Subcutaneous abdominal adipose tissue (tissue), 5 donors: Measurements from ENCODE around the gene DRC3.

Experiments
- H3K27ac ChIP-seq: one replicate; pipeline ENCODE4 v1.7.0; 2013; ENCODE audit warnings: low read depth, mild to moderate bottlenecking, inconsistent platforms, low read length, moderate library complexity
- H3K27me3 ChIP-seq, 5 donors: one replicate each; pipeline ENCODE4 v1.7.0; 2013; ENCODE audit warnings: low read length in 5 of 5, inconsistent platforms in 1 of 5; ENCODE audit not compliant: control insufficient read depth in 5 of 5, insufficient read depth in 4 of 5
- H3K36me3 ChIP-seq, 5 donors: one replicate each; pipeline ENCODE4 v1.7.0; 2013; ENCODE audit warnings: low read length in 5 of 5; ENCODE audit not compliant: control insufficient read depth in 5 of 5, insufficient read depth in 5 of 5
- H3K4me1 ChIP-seq, 5 donors: one replicate each; pipeline ENCODE4 v1.7.0; 2013; ENCODE audit warnings: low read length in 5 of 5, mild to moderate bottlenecking in 3 of 5, moderate library complexity in 1 of 5; ENCODE audit not compliant: control insufficient read depth in 5 of 5, insufficient read depth in 5 of 5
- H3K4me3 ChIP-seq, 5 donors: one replicate each; pipeline ENCODE4 v1.7.0; 2013; ENCODE audit warnings: low read length in 5 of 5, low read depth in 1 of 5
- H3K9ac ChIP-seq, 5 donors: one replicate each; pipeline ENCODE4 v1.7.0; 2013; ENCODE audit warnings: low read length in 5 of 5, mild to moderate bottlenecking in 4 of 5, moderate library complexity in 3 of 5
- H3K9me3 ChIP-seq, 5 donors: one replicate each; pipeline ENCODE4 v1.7.0; 2013; ENCODE audit warnings: low read length in 5 of 5; ENCODE audit not compliant: control insufficient read depth in 5 of 5
- donor health status: healthy.
- donor health status: healthy.
- donor health status: healthy.
- donor health status: healthy.
- donor health status: healthy.

DRC3 gene

GRCh38 chr17:18014006-18014405 lies 41.3 kb downstream of the DRC3 start:
- H3K27ac ChIP-seq, result no peak overlapping the region
- H3K9me3 ChIP-seq, result no peaks in the 10 kb centered on the region
- H3K9ac ChIP-seq, result no peak overlapping the region
- H3K27me3 ChIP-seq, result no peaks in the 10 kb centered on the region
- H3K4me3 ChIP-seq, result no peak overlapping the region
- H3K36me3 ChIP-seq, result peaks cover 3 to 39% (median 16%) of the 10 kb centered on the region in 5 donors
- peaks cover 0 to 24% (median 12%) of the 10 kb centered on the region in 5 donors for H3K4me1 ChIP-seq

- peaks cover 3 to 31% (median 17%) of the 10 kb centered on the region in 5 donors for H3K36me3 ChIP-seq
- no peaks in the 10 kb centered on the region for H3K9me3 ChIP-seq
- H3K27me3 ChIP-seq, result no peaks in the 10 kb centered on the region
- peaks cover 0 to 27% (median 12%) of the 10 kb centered on the region in 5 donors for H3K4me1 ChIP-seq
- no peak overlapping the region for H3K4me3 ChIP-seq
- H3K27ac ChIP-seq, result no peak overlapping the region
- H3K9ac ChIP-seq, result no peak overlapping the region
These were observed 42.9 kb downstream of the DRC3 start for GRCh38 chr17:18015593-18015992.

GRCh38 chr17:18016426-18016825 lies 43.8 kb downstream of the DRC3 start:
- Histone ChIP-seq H3K27ac (no peak overlapping the region), H3K9me3 (no peaks in the 10 kb centered on the region), H3K9ac (no peak overlapping the region), H3K27me3 (no peaks in the 10 kb centered on the region), H3K36me3 (peaks cover 3 to 34% (median 20%) of the 10 kb centered on the region in 5 donors), H3K4me1 (peaks cover 0 to 27% (median 12%) of the 10 kb centered on the region in 5 donors), H3K4me3 (no peak overlapping the region)

GRCh38 chr17:18017958-18018357 lies 45.3 kb downstream of the DRC3 start:
- H3K9me3 ChIP-seq, result no peaks in the 10 kb centered on the region
- H3K27ac ChIP-seq, result no peak overlapping the region
- no peak overlapping the region for H3K4me3 ChIP-seq
- peaks cover 3 to 38% (median 22%) of the 10 kb centered on the region in 5 donors for H3K36me3 ChIP-seq
- no peaks in the 10 kb centered on the region for H3K27me3 ChIP-seq
- no peak overlapping the region for H3K9ac ChIP-seq
- H3K4me1 ChIP-seq, result peaks cover 0 to 27% (median 12%) of the 10 kb centered on the region in 5 donors

GRCh38 chr17:18018411-18018921 lies 45.8 kb downstream of the DRC3 start:
- no peaks in the 10 kb centered on the region for H3K9me3 ChIP-seq
- peaks cover 0 to 27% (median 12%) of the 10 kb centered on the region in 5 donors for H3K4me1 ChIP-seq
- no peak overlapping the region for H3K4me3 ChIP-seq
- peaks cover 0 to 38% (median 22%) of the 10 kb centered on the region in 5 donors for H3K36me3 ChIP-seq
- H3K27ac ChIP-seq, result no peak overlapping the region
- H3K9ac ChIP-seq, result no peak overlapping the region
- no peaks in the 10 kb centered on the region for H3K27me3 ChIP-seq

GRCh38 chr17:18019838-18020154 lies 47.1 kb downstream of the DRC3 start:
- H3K9me3 ChIP-seq, result no peaks in the 10 kb centered on the region
- H3K4me3 ChIP-seq, result no peak overlapping the region
- no peaks in the 10 kb centered on the region for H3K27me3 ChIP-seq
- H3K36me3 ChIP-seq, result peaks cover 0 to 44% (median 27%) of the 10 kb centered on the region in 5 donors
- no peak overlapping the region for H3K9ac ChIP-seq
- no peak overlapping the region for H3K27ac ChIP-seq
- peaks cover 0 to 21% (median 12%) of the 10 kb centered on the region in 5 donors for H3K4me1 ChIP-seq

- no peaks in the 10 kb centered on the region for H3K9me3 ChIP-seq
- peaks cover 0 to 23% (median 14%) of the 10 kb centered on the region in 5 donors for H3K4me1 ChIP-seq
- no peak overlapping the region for H3K4me3 ChIP-seq
- no peak overlapping the region for H3K9ac ChIP-seq
- no peaks in the 10 kb centered on the region for H3K27me3 ChIP-seq
- H3K36me3 ChIP-seq, result peaks cover 0 to 36% (median 24%) of the 10 kb centered on the region in 5 donors
- no peak overlapping the region for H3K27ac ChIP-seq
These were observed 48.3 kb downstream of the DRC3 start for GRCh38 chr17:18020971-18021370.

- Histone ChIP-seq H3K27me3 (no peaks in the 10 kb centered on the region), H3K9ac (no peak overlapping the region), H3K27ac (no peak overlapping the region), H3K9me3 (no peaks in the 10 kb centered on the region), H3K36me3 (peaks cover 0 to 37% (median 22%) of the 10 kb centered on the region in 5 donors), H3K4me1 (peaks cover 0 to 27% (median 18%) of the 10 kb centered on the region in 5 donors), H3K4me3 (no peak overlapping the region)
These were observed 48.7 kb downstream of the DRC3 start for GRCh38 chr17:18021372-18021771.

- no peaks in the 10 kb centered on the region for H3K27me3 ChIP-seq
- H3K9me3 ChIP-seq, result no peaks in the 10 kb centered on the region
- H3K9ac ChIP-seq, result no peak overlapping the region
- no peak overlapping the region for H3K4me3 ChIP-seq
- H3K36me3 ChIP-seq, result peaks cover 0 to 30% (median 18%) of the 10 kb centered on the region in 5 donors
- H3K27ac ChIP-seq, result no peak overlapping the region
- peaks cover 0 to 22% (median 12%) of the 10 kb centered on the region in 5 donors for H3K4me1 ChIP-seq
These were observed 52.7 kb downstream of the DRC3 start for GRCh38 chr17:18025241-18025944.

- no peak overlapping the region for H3K27ac ChIP-seq
- no peak overlapping the region for H3K9ac ChIP-seq
- no peaks in the 10 kb centered on the region for H3K9me3 ChIP-seq
- H3K36me3 ChIP-seq, result peaks cover 0 to 27% (median 14%) of the 10 kb centered on the region in 5 donors
- peaks cover 0 to 23% (median 12%) of the 10 kb centered on the region in 5 donors for H3K4me1 ChIP-seq
- H3K27me3 ChIP-seq, result no peaks in the 10 kb centered on the region
- H3K4me3 ChIP-seq, result peak overlapping the region in 1 of 5 donors; percentile 44
These were observed 53.5 kb downstream of the DRC3 start for GRCh38 chr17:18025945-18026776.
